H1 (cell line): ENCODE data around the gene ARV1. TPM values are rescaled to one million over a fixed set of nuclear protein-coding genes. Genes with fewer than 3 reads are reported as not detected.

Experiments used
- CTCF ChIA-PET: fragments of 300-600 bp; sonication (Branson Sonifier 250); formaldehyde crosslinking; loops from one replicate; lab custom pipeline; 2021; ENCODE audit not compliant: partially characterized antibody; lab: Charles Lee
- POLR2A ChIA-PET: fragments of 300-600 bp; sonication (Branson Sonifier 250); formaldehyde crosslinking; loops from one replicate; lab custom pipeline; 2021; ENCODE audit warnings: inconsistent platforms; ENCODE audit not compliant: partially characterized antibody; lab: Charles Lee
- DNase-seq, 2 experiments: peaks; one replicate each; pipeline versions ENCODE4 v3.0.0 to v3.0.0-alpha.2; 2010 to 2022; ENCODE audit warnings: low spot score in 2 of 2, low read depth in 1 of 2, mixed read lengths in 1 of 2
- FAIRE-seq: peaks from 2 replicates; lab custom pipeline; 2011; peaks lifted over from hg19 to GRCh38; lab: Jason Lieb, UNC
- H2AFZ ChIP-seq: 2 replicates; pipeline ENCODE4 v1.8.1; 2012; ENCODE audit warnings: low read length, inconsistent platforms
- H2AK5ac ChIP-seq: 2 replicates; pipeline ENCODE4 v1.6.1; 2013; ENCODE audit warnings: low read depth, low read length
- H2BK120ac ChIP-seq: replicated peaks from 2 replicates; pipeline ENCODE3; 2013; ENCODE audit warnings: low read depth, low read length, inconsistent platforms
- H2BK12ac ChIP-seq: 2 replicates; pipeline ENCODE4 v1.6.1; 2013; ENCODE audit warnings: low read depth, low read length
- H2BK15ac ChIP-seq: 2 replicates; pipeline ENCODE4 v1.6.1; 2013; ENCODE audit warnings: low read length
- H2BK20ac ChIP-seq: 2 replicates; pipeline ENCODE4 v1.6.1; 2013; ENCODE audit warnings: low read length
- H2BK5ac ChIP-seq: 2 replicates; pipeline ENCODE4 v1.6.1; 2013; ENCODE audit warnings: low read depth, low read length
- H3K14ac ChIP-seq: 2 replicates; pipeline ENCODE4 v1.6.1; 2013; ENCODE audit warnings: inconsistent platforms; ENCODE audit not compliant: insufficient read length
- H3K18ac ChIP-seq: 2 replicates; pipeline ENCODE4 v1.6.1; 2013; ENCODE audit warnings: low read length; ENCODE audit errors: extremely low read depth
- H3K23ac ChIP-seq: 2 replicates; pipeline ENCODE4 v1.6.1; 2013; ENCODE audit warnings: inconsistent platforms; ENCODE audit not compliant: insufficient read length
- H3K23me2 ChIP-seq: 2 replicates; pipeline ENCODE4 v1.6.1; 2013; ENCODE audit warnings: low read depth, low read length
- H3K27ac ChIP-seq: 2 replicates; pipeline ENCODE4 v1.6.1; 2011; ENCODE audit warnings: low read depth, low read length, inconsistent platforms
- H3K27me3 ChIP-seq, 4 experiments: replicated peaks in 1 of 4; 1 replicate in 1 of 4; 2 replicates in 3 of 4; pipeline versions ENCODE4 v1.6.1 to v1.8.1; 2011 to 2013; ENCODE audit warnings: low read length in 3 of 4, mild to moderate bottlenecking in 3 of 4, inconsistent platforms in 2 of 4, mixed read lengths in 2 of 4, moderate library complexity in 1 of 4; ENCODE audit not compliant: control insufficient read depth in 3 of 4, insufficient read depth in 3 of 4; ENCODE audit errors: extremely low read depth in 1 of 4
- H3K36me3 ChIP-seq, 4 experiments: 2 replicates each; pipeline versions ENCODE4 v1.6.1 to v1.8.1; 2011 to 2013; ENCODE audit warnings: mild to moderate bottlenecking in 4 of 4, low read length in 3 of 4, moderate library complexity in 2 of 4, control low read depth in 1 of 4, inconsistent platforms in 1 of 4; ENCODE audit not compliant: insufficient read depth in 4 of 4, control insufficient read depth in 2 of 4
- H3K4ac ChIP-seq: replicated peaks from 2 replicates; pipeline ENCODE3; 2013; ENCODE audit warnings: low read length, low read depth, mixed read lengths, inconsistent platforms; ENCODE audit not compliant: insufficient read length
- H3K4me1 ChIP-seq, 4 experiments: replicated peaks in 1 of 4; 1 replicate in 1 of 4; 2 replicates in 3 of 4; pipeline versions ENCODE4 v1.6.1 to v1.8.1; 2011 to 2013; ENCODE audit warnings: low read length in 3 of 4, inconsistent platforms in 2 of 4, mixed read lengths in 1 of 4; ENCODE audit not compliant: insufficient read depth in 4 of 4, control insufficient read depth in 3 of 4
- H3K4me2 ChIP-seq, 2 experiments: 2 replicates each; pipeline versions ENCODE4 v1.6.1 to v1.8.1; 2011 to 2013; ENCODE audit warnings: low read depth in 2 of 2, low read length in 2 of 2, control low read depth in 1 of 2, inconsistent platforms in 1 of 2, mild to moderate bottlenecking in 1 of 2; ENCODE audit not compliant: insufficient read depth in 1 of 2
- H3K4me3 ChIP-seq, 4 experiments: fragments of 200-600, 300-600 bp in 1 of 4; sonication (generic), shearing (Covaris generic), sonication (Bioruptor Twin) in 1 of 4; 2 replicates each; pipeline versions ENCODE4 v1.5.1 to v1.8.1; 2011 to 2016; ENCODE audit warnings: low read length in 4 of 4, low read depth in 3 of 4, control low read depth in 2 of 4, inconsistent platforms in 2 of 4, mild to moderate bottlenecking in 2 of 4, mixed read lengths in 1 of 4, moderate library complexity in 1 of 4; ENCODE audit not compliant: insufficient read depth in 2 of 4; ENCODE audit errors: extremely low read depth in 1 of 4
- H3K56ac ChIP-seq: replicated peaks from 2 replicates; pipeline ENCODE3; 2013; ENCODE audit warnings: low read depth, mild to moderate bottlenecking, mixed read lengths, low read length, inconsistent platforms; ENCODE audit not compliant: insufficient read length
- H3K79me1 ChIP-seq: 2 replicates; pipeline ENCODE4 v1.6.1; 2013; ENCODE audit warnings: low read depth, low read length, control low read depth
- H3K79me2 ChIP-seq, 2 experiments: 2 replicates each; pipeline versions ENCODE4 v1.6.1 to v1.8.1; 2012 to 2013; ENCODE audit warnings: low read length in 2 of 2, mild to moderate bottlenecking in 2 of 2, inconsistent platforms in 1 of 2; ENCODE audit not compliant: insufficient read depth in 2 of 2, control insufficient read depth in 1 of 2
- H3K9ac ChIP-seq, 4 experiments: replicated peaks in 1 of 4; 1 replicate in 1 of 4; 2 replicates in 3 of 4; pipeline versions ENCODE4 v1.6.1 to v1.8.1; 2011 to 2013; ENCODE audit warnings: low read depth in 3 of 4, low read length in 3 of 4, control low read depth in 2 of 4, mild to moderate bottlenecking in 2 of 4, moderate library complexity in 2 of 4, inconsistent platforms in 1 of 4; ENCODE audit errors: extremely low read depth in 1 of 4
- H3K9me3 ChIP-seq, 2 experiments: 2 replicates each; pipeline versions ENCODE4 v1.6.1 to v1.8.1; 2012 to 2013; ENCODE audit warnings: mild to moderate bottlenecking in 2 of 2, moderate library complexity in 2 of 2, control low read depth in 1 of 2, inconsistent platforms in 1 of 2, low read depth in 1 of 2, low read length in 1 of 2, mixed read lengths in 1 of 2; ENCODE audit not compliant: insufficient read depth in 2 of 2
- H4K20me1 ChIP-seq, 2 experiments: replicated peaks in 1 of 2; 2 replicates each; pipeline versions ENCODE3 to v1.8.1; 2011 to 2013; ENCODE audit warnings: inconsistent platforms in 2 of 2, low read length in 2 of 2, mild to moderate bottlenecking in 1 of 2; ENCODE audit not compliant: insufficient read depth in 2 of 2, control insufficient read depth in 1 of 2
- H4K5ac ChIP-seq: 2 replicates; pipeline ENCODE4 v1.6.1; 2013; ENCODE audit warnings: low read length, low read depth, mixed read lengths, inconsistent platforms; ENCODE audit not compliant: insufficient read length
- H4K8ac ChIP-seq: 2 replicates; pipeline ENCODE4 v1.8.0; 2013; ENCODE audit warnings: mild to moderate bottlenecking, moderate library complexity, low read length, inconsistent platforms; ENCODE audit not compliant: insufficient read depth; ENCODE audit errors: extremely low read depth
- H4K91ac ChIP-seq: replicated peaks from 2 replicates; pipeline ENCODE3; 2013; ENCODE audit warnings: low read length, mixed read lengths, inconsistent platforms; ENCODE audit not compliant: insufficient read length
- FOSL1 ChIP-seq: IDR thresholded peaks from 2 replicates; pipeline ENCODE4 v1.6.1; 2011; ENCODE audit warnings: mild to moderate bottlenecking, low read depth, low read length, moderate library complexity; ENCODE audit not compliant: insufficient read depth
- JUND ChIP-seq: IDR thresholded peaks from 2 replicates; pipeline ENCODE4 v1.6.1; 2011; ENCODE audit warnings: mild to moderate bottlenecking, improper control_type of control experiment, low read length
- KDM1A ChIP-seq: fragments of 200-600, 300-600 bp; sonication (generic); IDR thresholded peaks from 2 replicates; pipeline ENCODE4 v1.7.1; 2016; ENCODE audit warnings: mild to moderate bottlenecking, low read length, borderline replicate concordance
- NRF1 ChIP-seq: IDR thresholded peaks from 2 replicates; pipeline ENCODE4 v1.6.1; 2011; ENCODE audit warnings: mild to moderate bottlenecking, low read depth, low read length, improper control_type of control experiment
- POLR2A ChIP-seq, 2 experiments: IDR thresholded peaks; 1 replicate in 1 of 2; 2 replicates in 1 of 2; pipeline ENCODE4 v1.6.1; 2011; ENCODE audit warnings: low read depth in 2 of 2, low read length in 2 of 2, mild to moderate bottlenecking in 2 of 2; ENCODE audit errors: control extremely low read depth in 1 of 2
- SAP30 ChIP-seq: fragments of 300-600 bp; sonication (generic); IDR thresholded peaks from 2 replicates; pipeline ENCODE4 v1.7.1; 2012; ENCODE audit warnings: low read length, moderate library complexity, mild to moderate bottlenecking, inconsistent platforms; ENCODE audit not compliant: insufficient read depth, insufficient replicate concordance
- SP1 ChIP-seq: IDR thresholded peaks from 2 replicates; pipeline ENCODE4 v1.6.1; 2011; ENCODE audit warnings: low read depth, low read length
- SP4 ChIP-seq: IDR thresholded peaks from 2 replicates; pipeline ENCODE4 v1.6.1; 2012; ENCODE audit warnings: low read length, inconsistent platforms
- TAF7 ChIP-seq: optimal IDR thresholded peaks from 2 replicates; pipeline ENCODE3; 2011; ENCODE audit warnings: low read depth, mild to moderate bottlenecking, inconsistent platforms, low read length, moderate library complexity, borderline replicate concordance
- YY1 ChIP-seq: IDR thresholded peaks from 2 replicates; pipeline ENCODE4 v1.6.1; 2011; ENCODE audit warnings: low read depth, mild to moderate bottlenecking, low read length
- WGBS, 2 experiments: shearing (Covaris generic) in 1 of 2; methylation state at CpG; one replicate each; pipeline versions ENCODE4 v1.1.6 to v1.1.7; 2013 to 2015; ENCODE audit warnings: low lambda C conversion rate in 2 of 2, mixed read lengths in 2 of 2, inconsistent platforms in 1 of 2, low coverage in 1 of 2, missing lambda C conversion rate in 1 of 2; ENCODE audit not compliant: insufficient replicate concordance in 2 of 2, insufficient coverage in 1 of 2, insufficient read length in 1 of 2; ENCODE audit errors: extremely low coverage in 1 of 2, missing lambda C conversion rate in 1 of 2; 5-methylcytosine and 5-hydroxymethylcytosine counted together
- polyA plus RNA-seq, 7 experiments: library from polyadenylated mRNA; depleted of rRNA in 3 of 7; stranded (reverse) in 5 of 7; unstranded in 2 of 7; fragments of >200 nt in 5 of 7; fragments of 200-250 nt in 2 of 7; gene quantifications; 1 replicate in 5 of 7; 2 replicates in 1 of 7; 4 replicates in 1 of 7; pipeline versions ENCODE4 v1.2.1 to v1.2.3, GENCODE V29; 2011 to 2013; ENCODE audit warnings: missing spikeins in 2 of 7, mixed read lengths in 2 of 7
- total RNA-seq: library from RNA; stranded (reverse); fragmentation: NEBNext Ultra II Directional; extraction: Animal tissue kit (Norgen Biotek cat#: 25700); gene quantifications from 2 replicates; pipeline ENCODE4 v1.2.1, GENCODE V29; 2021
- TF ChIP-seq, protein P1 (sequence below), 3 experiments: IDR thresholded peaks; 1 replicate in 2 of 3; 2 replicates in 1 of 3; pipeline versions ENCODE4 v1.5.1 to v1.6.1; 2011; ENCODE audit warnings: low read length in 3 of 3, mild to moderate bottlenecking in 3 of 3, inconsistent platforms in 2 of 3, low read depth in 1 of 3, moderate library complexity in 1 of 3; ENCODE audit not compliant: insufficient read depth in 1 of 3; ENCODE audit errors: control extremely low read depth in 1 of 3
- TF ChIP-seq, protein P2 (sequence below): IDR thresholded peaks from 2 replicates; pipeline ENCODE4 v1.6.1; 2012; ENCODE audit warnings: inconsistent platforms

ARV1 gene
- total and polyA plus RNA-seq, 2 of the 8 experiments (the other 6 are each of a cell fraction or from before 2014, with no cell fraction given): 13.1 to 13.4 TPM

DNA sequence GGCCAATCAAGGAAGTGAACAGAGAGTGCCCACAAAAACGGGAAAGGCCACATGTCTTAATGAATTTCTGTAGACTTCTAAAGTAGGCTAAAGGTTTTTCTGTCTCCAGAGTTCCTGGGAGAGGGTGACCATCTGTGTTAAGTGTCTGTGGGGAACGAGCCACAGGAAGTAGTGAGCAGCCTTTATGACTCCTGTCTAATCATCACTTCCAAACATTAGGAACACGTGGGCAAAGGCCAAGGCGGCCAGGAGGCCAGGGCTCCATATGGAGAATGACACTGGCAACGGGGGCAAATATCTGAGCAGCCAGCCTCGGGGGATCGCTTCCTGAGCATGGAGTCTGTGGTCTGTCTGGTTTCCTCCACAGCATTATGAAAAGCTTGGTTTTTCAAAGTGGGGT lies 54.1 kb downstream of the ARV1 start:
- Histone ChIP-seq H3K27me3 (peaks cover 0 to 14% (median 11%) of the 10 kb centered on the region in 4 experiments; a peak in 6 of 7 replicates), H4K91ac (no peak overlapping the region), H3K27ac (no peak overlapping the region), H2BK15ac (no peak overlapping the region), H2AFZ (no peak overlapping the region), H2BK120ac (no peak overlapping the region), H3K4me2 (no peak overlapping the region), H3K4me1 (no peaks in the 10 kb centered on the region), H3K9ac (no peak overlapping the region), H3K9me3 (no peaks in the 10 kb centered on the region), H3K79me2 (no peaks in the 10 kb centered on the region), H2BK12ac (no peak overlapping the region), H2BK5ac (no peak overlapping the region), H3K4me3 (no peak overlapping the region), H4K5ac (no peak overlapping the region), H3K4ac (no peak overlapping the region), H3K23me2 (no peaks in the 10 kb centered on the region), H2AK5ac (no peak overlapping the region), H3K79me1 (no peaks in the 10 kb centered on the region), H3K18ac (no peak overlapping the region), H3K23ac (no peak overlapping the region), H3K14ac (no peak overlapping the region), H3K36me3 (no peaks in the 10 kb centered on the region), H4K20me1 (peaks cover 0 to 6% of the 10 kb centered on the region in 2 experiments), H3K56ac (no peak overlapping the region), H2BK20ac (no peak overlapping the region), H4K8ac (no peak overlapping the region)
- DNase-seq: no peak
- 76% methylated on average over 7 of the region's 7 CpGs; no CpG with 5 or more reads in 1 of the 2 experiments for WGBS, 2 experiments
- ChIA-PET POLR2A (no interaction called here), CTCF (interaction anchor here (0.7 to 1.4 kb wide), 3 partner anchors 9 to 34 kb away, joined by 3 to 6 read pairs (median 4); no protein-coding TSS in a partner anchor)
- no peak for FAIRE-seq
- no peak for TF ChIP-seq SP1
- TF ChIP-seq, protein P1, sequence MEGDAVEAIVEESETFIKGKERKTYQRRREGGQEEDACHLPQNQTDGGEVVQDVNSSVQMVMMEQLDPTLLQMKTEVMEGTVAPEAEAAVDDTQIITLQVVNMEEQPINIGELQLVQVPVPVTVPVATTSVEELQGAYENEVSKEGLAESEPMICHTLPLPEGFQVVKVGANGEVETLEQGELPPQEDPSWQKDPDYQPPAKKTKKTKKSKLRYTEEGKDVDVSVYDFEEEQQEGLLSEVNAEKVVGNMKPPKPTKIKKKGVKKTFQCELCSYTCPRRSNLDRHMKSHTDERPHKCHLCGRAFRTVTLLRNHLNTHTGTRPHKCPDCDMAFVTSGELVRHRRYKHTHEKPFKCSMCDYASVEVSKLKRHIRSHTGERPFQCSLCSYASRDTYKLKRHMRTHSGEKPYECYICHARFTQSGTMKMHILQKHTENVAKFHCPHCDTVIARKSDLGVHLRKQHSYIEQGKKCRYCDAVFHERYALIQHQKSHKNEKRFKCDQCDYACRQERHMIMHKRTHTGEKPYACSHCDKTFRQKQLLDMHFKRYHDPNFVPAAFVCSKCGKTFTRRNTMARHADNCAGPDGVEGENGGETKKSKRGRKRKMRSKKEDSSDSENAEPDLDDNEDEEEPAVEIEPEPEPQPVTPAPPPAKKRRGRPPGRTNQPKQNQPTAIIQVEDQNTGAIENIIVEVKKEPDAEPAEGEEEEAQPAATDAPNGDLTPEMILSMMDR (IDR thresholded peaks at IDR 0.05; ENCODE audit: control extremely low read depth in 1 of 3, insufficient read depth in 1 of 3, low read depth in 1 of 3, low read length in 3 of 3): no peak
- no peak for TF ChIP-seq YY1
- no peak for TF ChIP-seq SP4
- no peak for TF ChIP-seq KDM1A
- TF ChIP-seq SAP30: no peak
- TF ChIP-seq TAF7: no peak
- no peak for TF ChIP-seq FOSL1
- no peak for TF ChIP-seq NRF1
- TF ChIP-seq JUND: no peak
- TF ChIP-seq, protein P2, sequence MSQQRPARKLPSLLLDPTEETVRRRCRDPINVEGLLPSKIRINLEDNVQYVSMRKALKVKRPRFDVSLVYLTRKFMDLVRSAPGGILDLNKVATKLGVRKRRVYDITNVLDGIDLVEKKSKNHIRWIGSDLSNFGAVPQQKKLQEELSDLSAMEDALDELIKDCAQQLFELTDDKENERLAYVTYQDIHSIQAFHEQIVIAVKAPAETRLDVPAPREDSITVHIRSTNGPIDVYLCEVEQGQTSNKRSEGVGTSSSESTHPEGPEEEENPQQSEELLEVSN: no peak
- no peak for TF ChIP-seq POLR2A (IDR thresholded peaks at IDR 0.05; ENCODE audit: control extremely low read depth in 1 of 2, low read depth in 2 of 2, low read length in 2 of 2)
